Activated CD4-positive, alpha-beta T cell treated with anti-CD3 and anti-CD28 coated beads, Interleukin-2, amount 10 ng/mL, durations not matched to agents 7 days and 5 days (primary cell): ENCODE results near the gene ARL6IP6. TPM values are rescaled to one million over a fixed set of nuclear protein-coding genes. Genes with fewer than 3 reads are reported as not detected.
"Not testable (repeated sequence)": the region's sequence is repeated elsewhere in the genome, so short reads cannot be mapped to it uniquely, and the experiment has no call there.

Source experiments
- CTCF ChIA-PET: fragments of 350-600 bp; sonication (Branson Sonifier 250); formaldehyde crosslinking; loops from one replicate; lab custom pipeline; 2021; ENCODE audit warnings: antibody characterized with exemption; lab: Charles Lee
- POLR2A ChIA-PET: fragments of 350-600 bp; sonication (Branson Sonifier 250); formaldehyde crosslinking; loops from one replicate; lab custom pipeline; 2021; ENCODE audit warnings: antibody characterized with exemption; lab: Charles Lee
- DNase-seq: peaks from one replicate; pipeline ENCODE4 v3.0.0-alpha.2; 2020
- H3K27ac Mint-ChIP-seq: one replicate; pipeline ENCODE4 v1.8.0; 2021; ENCODE audit warnings: mild to moderate bottlenecking, moderate library complexity, mixed read lengths
- H3K27me3 Mint-ChIP-seq: one replicate; pipeline ENCODE4 v1.8.0; 2021; ENCODE audit warnings: mixed read lengths
- H3K36me3 Mint-ChIP-seq: one replicate; pipeline ENCODE4 v1.8.0; 2021; ENCODE audit warnings: low read depth, mixed read lengths
- H3K4me1 Mint-ChIP-seq: one replicate; pipeline ENCODE4 v1.8.0; 2021; ENCODE audit warnings: mixed read lengths
- H3K4me3 Mint-ChIP-seq: one replicate; pipeline ENCODE4 v1.8.0; 2021; ENCODE audit warnings: mild to moderate bottlenecking, moderate library complexity, mixed read lengths
- H3K9me3 Mint-ChIP-seq: one replicate; pipeline ENCODE4 v1.8.0; 2021; ENCODE audit warnings: mixed read lengths
- total RNA-seq, 2 experiments: library from RNA; stranded (reverse); gene quantifications; one replicate each; pipeline ENCODE4 v1.2.3, GENCODE V29; 2021

The ARL6IP6 gene
- total RNA-seq, 2 experiments from 2014 or later, result 37.4 to 57.5 TPM

DNA sequence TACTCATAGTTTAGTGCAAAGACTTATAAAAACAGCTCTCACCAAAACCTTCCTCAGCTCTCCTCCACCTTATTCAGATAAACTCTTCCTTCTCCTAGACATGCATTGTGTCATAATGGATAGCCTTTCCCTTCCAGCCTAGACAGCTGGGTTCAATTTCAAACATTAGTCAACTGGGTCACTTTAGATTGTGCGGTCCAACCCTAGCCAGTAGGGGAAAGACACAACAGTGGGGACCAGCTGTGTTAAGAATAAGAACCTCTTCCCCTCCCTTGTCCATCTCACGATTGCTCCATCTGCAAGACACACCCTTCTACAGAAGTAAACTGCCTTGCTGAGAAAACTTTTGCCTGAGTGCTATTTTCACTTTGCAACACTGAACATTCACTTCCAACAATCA, 9.7 kb upstream of the ARL6IP6 start:
- DNase-seq, result no peak
- no peak overlapping the region for H3K4me3 Mint-ChIP-seq
- no peaks in the 10 kb centered on the region for H3K27me3 Mint-ChIP-seq
- peaks cover 79% of the 10 kb centered on the region for H3K36me3 Mint-ChIP-seq
- POLR2A ChIA-PET, result no interaction called here
- H3K27ac Mint-ChIP-seq, result no peak overlapping the region
- CTCF ChIA-PET, result no interaction called here
- H3K9me3 Mint-ChIP-seq, result no peaks in the 10 kb centered on the region
- H3K4me1 Mint-ChIP-seq, result peaks cover 33% of the 10 kb centered on the region

DNA sequence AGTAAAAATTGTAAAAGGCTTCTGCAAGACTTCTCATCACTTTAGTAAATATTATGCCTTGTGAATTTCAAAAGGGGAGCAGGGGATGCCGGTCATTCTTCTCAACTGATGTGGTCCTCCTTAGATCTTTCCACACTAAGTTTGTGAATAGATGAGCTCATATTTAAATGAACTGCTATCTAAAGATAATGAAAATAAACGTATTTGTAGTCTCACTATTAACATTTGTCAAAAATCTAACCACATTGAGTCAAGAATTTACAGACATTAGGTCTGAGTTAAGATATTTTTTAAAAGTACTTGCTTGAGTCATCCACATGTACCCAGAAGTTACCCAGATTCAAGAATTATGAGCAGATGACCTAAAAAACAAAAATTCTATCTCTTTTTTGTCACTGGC, 7.7 kb upstream of the ARL6IP6 start:
- no peak overlapping the region for H3K4me3 Mint-ChIP-seq
- H3K27ac Mint-ChIP-seq, result no peak overlapping the region
- CTCF ChIA-PET, result no interaction called here
- peaks cover 46% of the 10 kb centered on the region for H3K4me1 Mint-ChIP-seq
- DNase-seq, result no peak
- H3K9me3 Mint-ChIP-seq, result no peaks in the 10 kb centered on the region
- peaks cover 76% of the 10 kb centered on the region for H3K36me3 Mint-ChIP-seq
- POLR2A ChIA-PET, result no interaction called here
- no peaks in the 10 kb centered on the region for H3K27me3 Mint-ChIP-seq

DNA sequence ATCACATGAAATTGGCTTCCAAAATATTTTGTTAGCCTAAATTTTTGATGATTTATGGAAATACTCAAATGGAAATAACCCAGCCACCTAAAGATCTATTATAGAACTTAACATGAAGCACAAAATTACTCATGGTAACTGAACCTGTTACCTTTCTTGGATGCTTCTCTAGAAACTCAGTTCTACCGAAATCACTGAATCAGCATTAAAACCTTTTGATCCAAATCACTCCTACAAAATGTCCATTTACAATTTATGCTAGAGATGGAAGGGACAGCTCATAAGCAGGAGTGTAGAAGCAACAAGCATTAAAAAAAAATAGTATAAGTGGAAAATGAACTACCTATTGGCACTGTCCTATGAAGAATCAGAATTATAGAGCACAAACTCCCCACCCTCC, 3.3 kb upstream of the ARL6IP6 start:
- no peak overlapping the region for H3K27ac Mint-ChIP-seq
- peaks cover 53% of the 10 kb centered on the region for H3K36me3 Mint-ChIP-seq
- peaks cover 55% of the 10 kb centered on the region for H3K4me1 Mint-ChIP-seq

DNA sequence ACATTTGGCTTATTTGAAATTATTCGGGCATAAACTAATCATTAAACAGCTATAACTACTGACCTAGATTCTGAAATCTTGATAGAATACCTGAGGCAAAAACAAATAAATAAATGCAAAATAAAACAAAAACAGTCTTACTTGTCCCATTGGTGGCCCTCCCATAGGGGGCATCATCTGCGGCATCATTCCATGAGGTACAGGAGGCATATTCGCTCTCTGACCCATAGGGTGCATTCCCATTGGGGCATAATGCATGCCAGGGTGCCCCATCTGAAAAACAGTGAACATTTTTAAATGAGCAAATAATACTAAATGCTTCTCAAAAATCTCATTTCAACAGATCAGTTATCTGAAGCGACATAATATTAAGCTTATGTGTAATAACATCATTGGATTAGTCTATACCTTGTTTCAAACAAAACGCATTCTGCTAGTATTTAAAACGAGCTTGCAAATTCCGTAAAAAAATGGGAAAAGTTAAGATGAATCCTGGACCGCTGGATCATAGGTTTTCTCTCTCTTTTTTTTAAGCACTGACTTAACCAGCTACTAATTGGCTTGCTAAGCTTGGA, 2.5 kb upstream of the ARL6IP6 start:
- peak; percentile 34 for DNase-seq
- Mint-ChIP-seq H3K9me3 (no peaks in the 10 kb centered on the region), H3K27me3 (no peaks in the 10 kb centered on the region), H3K36me3 (peaks cover 52% of the 10 kb centered on the region), H3K4me3 (peak overlapping the region; percentile 99), H3K27ac (peak overlapping the region; percentile 99), H3K4me1 (peaks cover 60% of the 10 kb centered on the region)
- CTCF ChIA-PET, result interaction anchor here (0.7 to 2.0 kb wide), 8 partner anchors 9 to 1320 kb away, joined by 3 to 7 read pairs (median 4); no protein-coding TSS in a partner anchor
- POLR2A ChIA-PET, result no interaction called here

More for the DNA sequence above, 3.3 kb upstream of the ARL6IP6 start:
- ChIA-PET POLR2A (no interaction called here), CTCF (interaction anchor here (0.6 to 1.6 kb wide), 6 partner anchors 8 to 603 kb away, joined by 3 to 5 read pairs (median 4); no protein-coding TSS in a partner anchor)
- no peaks in the 10 kb centered on the region for H3K27me3 Mint-ChIP-seq
- peak overlapping the region; percentile 99 for H3K4me3 Mint-ChIP-seq
- no peak for DNase-seq
- no peaks in the 10 kb centered on the region for H3K9me3 Mint-ChIP-seq

DNA sequence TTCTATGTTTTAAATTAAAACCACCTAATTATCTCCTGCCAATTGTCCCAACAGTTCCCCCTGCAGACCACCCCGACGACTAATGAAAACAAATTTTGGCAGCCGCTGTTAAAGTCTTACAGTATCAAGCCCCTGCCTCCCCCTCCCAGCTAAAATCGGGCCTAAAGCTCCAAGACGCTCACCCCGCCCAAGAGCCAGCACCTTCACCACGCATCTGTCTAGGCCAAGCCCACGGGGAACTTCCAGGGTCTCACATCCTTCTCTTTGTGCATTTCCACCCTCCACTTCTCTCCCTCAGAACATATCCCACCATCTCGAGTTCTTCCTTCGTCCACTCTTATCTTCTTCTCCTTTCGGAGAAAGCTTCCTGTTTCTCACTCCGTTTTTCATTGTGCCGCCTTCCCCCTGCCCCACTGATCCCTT, 1.6 kb upstream of the ARL6IP6 start:
- ChIA-PET POLR2A (interaction anchor here (0.6 to 1.2 kb wide), 2 partner anchors 23 to 815 kb away, joined by 4 to 10 read pairs; no protein-coding TSS in a partner anchor), CTCF (interaction anchor here (0.7 to 2.0 kb wide), 9 partner anchors 9 to 1442 kb away, joined by 3 to 7 read pairs (median 4); partner anchors contain the start of gene STAM2)
- H3K36me3 Mint-ChIP-seq, result peaks cover 53% of the 10 kb centered on the region
- H3K27ac Mint-ChIP-seq, result peak overlapping the region; percentile 99
- H3K4me1 Mint-ChIP-seq, result peaks cover 66% of the 10 kb centered on the region
- DNase-seq, result peak; percentile 43
- H3K4me3 Mint-ChIP-seq, result peak overlapping the region; percentile 99
- no peaks in the 10 kb centered on the region for H3K27me3 Mint-ChIP-seq
- no peaks in the 10 kb centered on the region for H3K9me3 Mint-ChIP-seq

DNA sequence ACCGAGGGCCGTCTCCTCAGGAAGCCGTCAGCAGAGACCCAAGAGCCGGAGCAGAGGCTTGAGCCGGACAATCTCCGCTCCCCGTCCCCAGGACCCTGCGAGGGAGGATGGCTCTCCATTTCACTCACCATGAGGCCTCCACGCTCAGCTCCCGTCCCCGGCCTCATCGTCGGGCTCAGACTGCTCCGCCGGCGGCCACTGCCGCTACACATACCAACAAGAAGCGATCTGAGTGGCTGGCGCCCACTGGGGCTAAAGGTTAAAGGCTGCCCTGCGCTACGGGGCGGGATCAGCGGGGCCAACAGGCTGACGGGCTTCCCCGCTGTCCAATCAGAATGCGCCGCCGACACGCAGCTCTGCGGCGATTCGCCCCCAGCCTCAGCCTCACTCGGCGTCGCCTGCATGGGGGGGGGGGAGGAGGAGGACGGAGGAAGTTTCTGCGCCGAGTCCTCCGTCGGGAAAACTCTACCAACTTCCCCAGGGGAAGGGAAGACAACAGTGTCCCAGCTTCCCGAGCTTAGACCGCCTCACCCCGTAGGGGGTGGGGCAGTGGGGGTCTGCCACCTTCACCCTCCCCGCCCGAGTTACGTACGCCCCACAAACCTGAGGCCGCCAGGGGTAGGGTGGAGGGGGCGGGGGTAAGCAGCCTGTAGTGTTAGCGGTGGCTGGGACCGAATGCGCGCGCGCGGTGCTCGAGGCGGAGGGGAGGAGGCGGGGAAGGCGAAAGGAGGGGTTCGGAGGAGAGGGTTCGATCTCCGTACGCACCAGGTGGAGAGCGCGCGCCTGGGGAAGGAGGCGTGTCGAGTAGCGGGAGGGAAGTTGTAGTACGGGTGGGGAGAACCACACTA, 968 bp upstream of the ARL6IP6 start, which contains the start of gene PRPF40A:
Gene PRPF40A (minus strand): TSS at position 234 of the 848 bp plus-strand sequence. CDS start 22 bp downstream, at position 212.
- no peaks in the 10 kb centered on the region for H3K27me3 Mint-ChIP-seq
- peak within 1 kb of the TSS; percentile 99 for H3K4me3 Mint-ChIP-seq
- H3K9me3 Mint-ChIP-seq, result no peaks in the 10 kb centered on the region
- peaks cover 66% of the 10 kb centered on the region for H3K4me1 Mint-ChIP-seq
- peak; percentile 99 for DNase-seq
- H3K27ac Mint-ChIP-seq, result peak within 1 kb of the TSS; percentile 99
- peaks cover 53% of the 10 kb centered on the region for H3K36me3 Mint-ChIP-seq
- ChIA-PET POLR2A (interaction anchor here (0.6 to 1.2 kb wide), 2 partner anchors 23 to 816 kb away, joined by 4 to 10 read pairs; no protein-coding TSS in a partner anchor), CTCF (interaction anchor here (0.7 to 2.0 kb wide), 7 partner anchors 10 to 1443 kb away, joined by 3 to 7 read pairs (median 3); partner anchors contain the start of gene STAM2)

DNA sequence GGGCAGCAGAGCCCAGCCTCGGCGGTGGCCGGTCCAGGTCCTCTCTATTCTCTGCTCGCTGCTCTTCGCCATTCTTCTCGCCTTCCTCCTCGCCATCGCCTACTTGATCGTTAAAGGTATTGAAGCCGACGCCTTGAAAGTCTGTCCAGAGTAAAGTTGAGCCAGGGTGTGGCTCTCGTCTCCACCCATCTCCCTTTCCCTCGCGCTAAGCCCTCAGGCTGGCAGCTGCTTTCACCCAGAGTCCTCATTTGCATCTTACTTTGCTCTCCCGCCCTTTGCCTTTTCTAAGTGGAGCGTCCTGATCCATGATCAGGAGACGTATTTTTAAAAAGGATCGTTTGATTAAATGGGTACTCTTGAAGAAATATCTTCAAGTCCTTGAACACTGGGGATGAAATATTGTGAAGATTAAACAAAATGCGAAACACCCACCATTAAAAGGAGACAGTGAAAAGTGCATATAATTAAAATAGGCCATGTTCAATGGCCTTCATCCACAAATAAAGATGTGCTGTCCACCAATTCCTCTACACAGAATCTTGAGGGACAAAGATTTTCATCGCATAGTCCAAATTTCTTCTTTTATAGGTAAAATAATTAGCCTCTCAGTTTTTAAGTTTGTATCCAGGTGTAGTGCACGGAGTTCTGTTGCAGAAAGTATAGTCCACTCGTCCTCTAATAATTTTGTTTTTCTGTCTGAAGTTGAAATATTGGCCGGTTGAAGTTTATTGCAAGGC, 657 bp downstream of the ARL6IP6 start:
- Mint-ChIP-seq H3K27me3 (no peaks in the 10 kb centered on the region), H3K9me3 (no peaks in the 10 kb centered on the region), H3K4me1 (peaks cover 65% of the 10 kb centered on the region), H3K36me3 (peaks cover 57% of the 10 kb centered on the region), H3K27ac (peak overlapping the region; percentile 99), H3K4me3 (peak overlapping the region; percentile 99)
- peak; percentile 53 for DNase-seq
- ChIA-PET CTCF (interaction anchor here (0.6 kb wide), 1 partner anchor 549 kb away, joined by 3 read pairs; no protein-coding TSS in a partner anchor), POLR2A (no interaction called here)

DNA sequence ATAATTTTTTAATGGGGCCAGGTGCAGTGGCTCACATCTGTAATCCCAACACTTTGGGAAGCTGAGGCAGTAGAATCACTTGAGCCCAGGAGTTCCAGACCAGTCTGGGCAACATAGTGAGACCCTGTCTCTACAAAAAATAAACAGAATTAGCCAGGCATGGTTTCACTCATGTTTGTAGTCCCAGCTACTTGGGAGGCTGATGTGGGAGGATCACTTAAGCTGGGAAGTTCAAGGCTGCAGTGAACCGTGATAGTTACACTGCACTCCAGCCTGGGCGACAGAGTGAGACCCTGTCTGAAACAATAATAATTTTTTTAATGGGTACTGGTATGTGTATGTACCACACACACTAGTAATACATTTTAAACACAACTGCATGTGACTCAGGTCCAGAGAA, 2.4 kb downstream of the ARL6IP6 start:
- Mint-ChIP-seq H3K4me3 (peak overlapping the region; percentile 99), H3K4me1 (peaks cover 53% of the 10 kb centered on the region), H3K36me3 (peaks cover 45% of the 10 kb centered on the region), H3K9me3 (no peaks in the 10 kb centered on the region), H3K27ac (no peak overlapping the region), H3K27me3 (no peaks in the 10 kb centered on the region)
- ChIA-PET POLR2A (no interaction called here), CTCF (no interaction called here)
- no peak for DNase-seq

DNA sequence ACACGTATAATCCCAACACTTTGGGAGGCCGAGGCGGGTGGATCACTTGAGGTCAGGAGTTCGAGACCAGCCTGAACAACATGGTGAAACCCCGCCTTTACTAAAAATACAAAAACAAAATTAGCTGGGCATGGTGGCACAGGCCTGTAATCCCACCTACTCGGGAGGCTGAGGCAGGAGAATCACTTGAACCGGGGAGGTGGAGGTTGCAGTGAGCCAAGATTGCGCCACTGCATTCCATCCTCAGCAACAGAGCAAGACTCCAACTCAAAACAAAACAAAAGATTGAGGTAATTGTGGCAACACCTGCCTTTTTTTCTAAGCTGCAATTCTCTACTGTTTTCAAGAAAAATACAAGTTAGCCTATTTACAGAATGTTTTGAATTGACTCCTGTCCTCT, 4.2 kb downstream of the ARL6IP6 start:
- H3K27me3 Mint-ChIP-seq, DNase-seq, POLR2A ChIA-PET, H3K9me3 Mint-ChIP-seq, H3K27ac Mint-ChIP-seq, H3K4me3 Mint-ChIP-seq: not testable (repeated sequence)
- peaks cover 37% of the 10 kb centered on the region for H3K36me3 Mint-ChIP-seq
- H3K4me1 Mint-ChIP-seq, result peaks cover 43% of the 10 kb centered on the region
- CTCF ChIA-PET, result interaction anchor here (0.8 to 1.0 kb wide), 2 partner anchors 9 to 18 kb away, joined by 3 read pairs; no protein-coding TSS in a partner anchor

DNA sequence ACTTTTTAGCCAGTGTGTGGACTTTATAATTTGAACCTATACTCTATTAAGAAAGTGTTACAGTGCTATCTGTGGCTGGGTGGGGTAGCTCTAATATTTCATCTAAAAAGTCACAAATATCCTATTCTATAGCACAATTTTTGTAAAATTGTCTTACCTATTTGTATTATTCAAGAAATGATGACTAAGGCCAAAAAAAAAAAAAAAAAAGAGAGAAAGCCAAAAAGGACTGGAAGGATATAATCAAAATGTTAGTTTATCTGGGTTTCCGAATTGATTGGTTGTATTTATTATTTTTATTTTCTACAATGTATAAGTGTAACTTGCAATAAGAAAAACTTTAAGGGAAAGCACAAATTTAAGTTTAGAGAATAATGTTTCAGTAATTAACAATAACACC, 5.5 kb downstream of the ARL6IP6 start:
- Mint-ChIP-seq H3K4me3 (no peak overlapping the region), H3K9me3 (no peaks in the 10 kb centered on the region), H3K36me3 (peaks cover 38% of the 10 kb centered on the region), H3K27me3 (no peaks in the 10 kb centered on the region), H3K27ac (no peak overlapping the region), H3K4me1 (peaks cover 42% of the 10 kb centered on the region)
- CTCF ChIA-PET, result no interaction called here
- DNase-seq, result no peak
- POLR2A ChIA-PET, result no interaction called here

DNA sequence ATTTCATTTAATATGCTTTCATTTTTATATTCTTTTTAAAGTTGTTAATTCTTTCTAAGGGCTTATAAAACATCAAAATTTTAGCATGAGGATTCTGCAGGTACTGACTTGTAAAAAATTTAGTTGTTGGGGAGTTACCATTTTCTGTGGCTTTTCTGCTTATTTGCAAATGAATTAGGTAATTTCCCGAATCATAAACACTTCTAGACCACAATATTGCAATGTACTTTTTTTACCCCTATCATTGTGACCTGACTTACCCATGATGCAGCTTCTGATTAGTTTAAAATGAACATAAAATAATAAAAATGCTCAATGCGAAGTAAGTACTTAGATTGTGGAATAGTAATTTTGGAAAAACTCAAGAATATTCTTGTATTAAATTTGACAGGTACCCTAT, 11.4 kb downstream of the ARL6IP6 start:
- H3K36me3 Mint-ChIP-seq, result peaks cover 4% of the 10 kb centered on the region
- H3K4me1 Mint-ChIP-seq, result peaks cover 26% of the 10 kb centered on the region
- ChIA-PET POLR2A (interaction anchor here (0.6 kb wide), 1 partner anchor 270 kb away, joined by 5 read pairs; no protein-coding TSS in a partner anchor), CTCF (no interaction called here)
- no peak overlapping the region for H3K4me3 Mint-ChIP-seq
- DNase-seq, result no peak
- H3K27me3 Mint-ChIP-seq, result no peaks in the 10 kb centered on the region
- H3K9me3 Mint-ChIP-seq, result no peaks in the 10 kb centered on the region
- no peak overlapping the region for H3K27ac Mint-ChIP-seq
